HG03342 (cell line): Measurements from ENCODE around the gene DCAF4L1.
A peak's percentile ranks its signal among the peaks of the same experiment; 100 is the strongest.

Source experiments
- ATAC-seq: cut with Tn5 transposase; IDR thresholded peaks from one replicate; pipeline ENCODE4 v1.9.1; 2021; ENCODE audit warnings: mild to moderate bottlenecking, moderate library complexity; ENCODE audit not compliant: unreplicated experiment

Gene DCAF4L1

DNA sequence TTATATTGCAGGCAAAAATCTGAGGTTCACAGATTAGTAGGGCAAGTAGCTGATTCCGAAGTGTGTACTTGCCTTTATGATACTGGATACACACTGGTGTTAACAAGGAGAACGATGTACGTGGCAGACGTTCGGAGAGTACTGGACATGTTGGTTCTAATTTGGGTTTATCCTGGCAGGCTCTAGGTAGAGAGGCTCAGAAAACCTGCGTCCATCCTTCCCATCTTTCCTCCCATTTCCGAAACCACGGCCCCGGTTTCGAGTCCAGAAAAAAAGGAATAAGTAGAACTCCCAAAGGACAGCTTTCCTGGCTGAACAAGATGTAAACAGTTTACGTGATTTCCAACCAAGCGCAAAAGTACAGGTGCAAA is 8.4 kb downstream of the DCAF4L1 start:
- ATAC-seq, result peak; percentile 22

DNA sequence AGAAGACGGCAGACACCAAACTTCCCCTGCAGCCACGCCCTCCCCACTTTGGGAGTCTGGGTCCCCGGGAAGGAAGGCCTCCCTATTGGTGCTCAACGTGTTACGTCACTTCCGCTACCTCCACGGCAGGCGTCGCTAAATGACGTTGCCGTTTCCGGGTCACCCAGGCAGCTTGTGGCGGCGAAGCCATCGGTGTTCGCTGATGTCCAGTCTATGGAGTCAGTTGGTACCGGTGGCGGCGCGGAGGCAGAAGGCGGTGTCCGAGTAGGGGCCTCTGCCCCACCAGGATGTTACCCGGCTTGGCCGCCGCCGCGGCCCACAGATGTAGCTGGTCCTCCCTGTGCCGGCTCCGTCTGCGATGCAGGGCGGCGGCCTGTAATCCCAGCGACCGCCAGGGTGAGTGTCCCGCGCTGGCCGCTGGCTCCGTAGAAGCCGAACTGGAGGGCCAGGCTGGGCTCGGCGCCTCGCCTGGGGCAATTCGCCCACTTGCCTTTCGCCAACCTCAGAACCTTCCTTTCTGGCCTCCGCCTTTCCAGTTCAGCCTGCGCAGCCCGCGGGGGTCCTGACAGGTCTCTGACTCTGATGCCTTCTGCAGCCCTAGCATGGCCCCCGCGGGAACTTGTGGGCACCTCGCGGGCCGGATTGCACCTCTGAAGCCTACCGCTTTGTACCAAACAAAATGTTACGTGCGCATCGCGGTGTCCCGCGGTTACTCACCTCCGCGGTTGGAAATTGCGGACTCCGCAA is 9.0 kb downstream of the DCAF4L1 start, which contains the start of gene SLC30A9:
SLC30A9 (plus strand) TSS at position 166 of the 747 bp plus-strand sequence; CDS start at position 288, 122 bp downstream.
- ATAC-seq, result peak; percentile 99

GRCh38 chr4:41991916-41992767 is 10.6 kb downstream of the DCAF4L1 start:
- ATAC-seq, result no peak

- ATAC-seq, result no peak
Observed at GRCh38 chr4:41992967-41993857, 11.7 kb downstream of the DCAF4L1 start.

GRCh38 chr4:41994461-41994985 is 13.0 kb downstream of the DCAF4L1 start:
- no peak for ATAC-seq

DNA sequence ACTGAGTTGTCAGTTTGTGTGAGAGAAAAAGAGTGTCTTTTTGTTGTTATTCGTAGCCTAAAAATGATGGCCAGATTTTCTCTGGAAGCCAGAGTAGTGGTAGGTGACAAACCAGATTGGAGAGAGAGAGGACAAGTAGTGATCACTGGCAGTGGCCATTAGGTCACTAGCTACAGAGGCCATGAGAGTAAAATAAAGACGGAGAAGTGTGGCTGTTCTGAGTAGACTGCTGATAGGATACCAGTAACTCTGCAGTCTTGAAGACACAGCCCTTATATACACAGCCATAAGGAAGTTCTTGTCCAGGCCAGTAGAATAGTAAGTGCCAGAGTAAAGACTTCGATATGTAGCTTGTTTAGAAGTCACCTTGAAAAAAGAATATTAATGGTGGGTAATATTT is 16.5 kb downstream of the DCAF4L1 start:
- ATAC-seq, result no peak

GRCh38 chr4:41999321-41999720 is 17.8 kb downstream of the DCAF4L1 start:
- no peak for ATAC-seq

DNA sequence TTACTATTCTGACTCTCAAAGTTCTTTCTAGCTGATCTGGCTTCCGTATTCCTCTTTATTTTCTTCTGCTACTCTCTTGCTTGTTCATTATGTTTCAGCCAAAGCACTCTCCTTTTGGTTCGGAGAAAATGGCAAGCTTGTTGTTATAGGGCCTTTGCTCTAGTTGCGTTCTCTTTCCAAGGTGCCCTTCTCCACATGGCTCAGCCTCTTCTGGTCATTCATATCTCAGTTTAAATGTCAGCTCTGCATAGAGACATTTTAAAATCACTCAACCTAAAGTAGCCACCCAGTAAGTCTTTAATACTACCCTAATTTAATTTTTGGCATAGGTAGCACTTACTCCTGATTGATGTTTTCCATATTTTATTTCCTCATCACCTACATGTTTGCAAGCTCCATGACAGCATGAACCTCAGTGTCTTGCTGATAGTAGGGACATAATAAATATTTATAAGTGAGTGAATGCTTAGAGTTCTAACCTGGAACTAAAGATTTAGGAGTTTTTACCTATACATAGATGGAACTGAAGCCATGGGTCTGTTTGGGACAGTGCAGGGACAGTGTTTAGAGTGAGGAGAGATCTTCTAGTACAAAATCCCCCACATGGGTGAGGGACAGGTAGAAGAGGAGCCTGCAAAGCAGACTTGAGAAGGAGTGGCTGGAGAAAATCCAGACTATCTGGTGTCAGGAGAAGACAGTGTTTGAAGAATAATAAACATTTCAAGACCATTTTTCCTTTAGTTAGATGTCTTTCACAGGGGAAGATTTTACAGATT is 26.6 kb downstream of the DCAF4L1 start:
- ATAC-seq, result no peak

DNA sequence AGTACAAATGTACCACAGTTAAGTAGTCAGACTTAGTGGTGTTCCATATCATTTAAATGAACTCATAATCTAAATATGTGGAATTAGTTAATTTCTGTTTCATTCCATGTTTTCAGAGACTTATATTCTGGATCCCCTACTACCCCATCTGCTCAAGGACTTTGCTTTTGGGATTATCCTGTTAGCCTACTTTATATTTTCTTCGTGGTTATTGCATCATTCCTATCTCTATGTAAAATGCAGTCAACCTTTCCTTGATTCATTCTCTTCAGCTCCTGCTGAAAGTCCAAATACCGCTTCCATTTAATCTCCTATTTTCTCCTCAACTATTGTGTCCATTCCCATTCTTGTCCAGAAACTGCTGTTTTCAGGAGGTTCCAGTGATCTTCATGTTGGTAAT is 33.9 kb downstream of the DCAF4L1 start:
- no peak for ATAC-seq

DNA sequence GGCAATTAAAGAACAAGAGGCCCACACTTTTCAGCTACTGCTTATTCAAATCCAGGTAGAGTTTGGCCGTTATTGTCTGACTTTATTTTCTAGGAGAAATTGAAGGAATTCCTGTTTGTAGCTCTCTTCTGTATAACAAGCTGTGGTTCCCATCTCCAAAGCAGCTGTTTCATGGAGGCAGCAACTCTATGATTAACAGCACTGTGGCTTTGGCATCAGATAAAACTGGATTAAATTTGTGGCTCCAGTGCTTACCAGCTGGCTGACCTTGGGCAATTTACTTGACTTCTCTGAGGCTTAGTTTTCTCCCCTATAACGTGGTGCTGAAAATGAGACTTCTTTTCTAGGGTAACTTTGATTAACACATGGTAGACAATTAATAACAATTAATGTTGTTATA is 36.9 kb downstream of the DCAF4L1 start:
- ATAC-seq, result no peak
